AG09319 (cell line): ENCODE results near the gene CD320.
"Not testable (repeated sequence)": the region's sequence is repeated elsewhere in the genome, so short reads cannot be mapped to it uniquely, and the experiment has no call there.

Experiments
- DNase-seq: peaks from one replicate; pipeline ENCODE4 v3.0.0-alpha.2; 2010; ENCODE audit warnings: low read depth; ENCODE audit errors: extremely low read depth
- TF ChIP-seq, protein P1 (sequence below): IDR thresholded peaks from 2 replicates; pipeline ENCODE4 v1.5.1; 2011; ENCODE audit warnings: low read depth, mild to moderate bottlenecking, inconsistent platforms, low read length, moderate library complexity

The CD320 gene

GRCh38 chr19:8342684-8343482 lies 34.7 kb upstream of the CD320 start, which contains the start of gene KANK3:
Gene KANK3 (minus strand): TSS chr19:8343262. CDS start chr19:8337828, 5,434 bp downstream.
- peak; percentile 81 for DNase-seq
- TF ChIP-seq, protein P1, sequence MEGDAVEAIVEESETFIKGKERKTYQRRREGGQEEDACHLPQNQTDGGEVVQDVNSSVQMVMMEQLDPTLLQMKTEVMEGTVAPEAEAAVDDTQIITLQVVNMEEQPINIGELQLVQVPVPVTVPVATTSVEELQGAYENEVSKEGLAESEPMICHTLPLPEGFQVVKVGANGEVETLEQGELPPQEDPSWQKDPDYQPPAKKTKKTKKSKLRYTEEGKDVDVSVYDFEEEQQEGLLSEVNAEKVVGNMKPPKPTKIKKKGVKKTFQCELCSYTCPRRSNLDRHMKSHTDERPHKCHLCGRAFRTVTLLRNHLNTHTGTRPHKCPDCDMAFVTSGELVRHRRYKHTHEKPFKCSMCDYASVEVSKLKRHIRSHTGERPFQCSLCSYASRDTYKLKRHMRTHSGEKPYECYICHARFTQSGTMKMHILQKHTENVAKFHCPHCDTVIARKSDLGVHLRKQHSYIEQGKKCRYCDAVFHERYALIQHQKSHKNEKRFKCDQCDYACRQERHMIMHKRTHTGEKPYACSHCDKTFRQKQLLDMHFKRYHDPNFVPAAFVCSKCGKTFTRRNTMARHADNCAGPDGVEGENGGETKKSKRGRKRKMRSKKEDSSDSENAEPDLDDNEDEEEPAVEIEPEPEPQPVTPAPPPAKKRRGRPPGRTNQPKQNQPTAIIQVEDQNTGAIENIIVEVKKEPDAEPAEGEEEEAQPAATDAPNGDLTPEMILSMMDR = no peak

- TF ChIP-seq, protein P1 = no peak
- no peak for DNase-seq
Observed at GRCh38 chr19:8342316-8342683, 34.1 kb upstream of the CD320 start.

DNA sequence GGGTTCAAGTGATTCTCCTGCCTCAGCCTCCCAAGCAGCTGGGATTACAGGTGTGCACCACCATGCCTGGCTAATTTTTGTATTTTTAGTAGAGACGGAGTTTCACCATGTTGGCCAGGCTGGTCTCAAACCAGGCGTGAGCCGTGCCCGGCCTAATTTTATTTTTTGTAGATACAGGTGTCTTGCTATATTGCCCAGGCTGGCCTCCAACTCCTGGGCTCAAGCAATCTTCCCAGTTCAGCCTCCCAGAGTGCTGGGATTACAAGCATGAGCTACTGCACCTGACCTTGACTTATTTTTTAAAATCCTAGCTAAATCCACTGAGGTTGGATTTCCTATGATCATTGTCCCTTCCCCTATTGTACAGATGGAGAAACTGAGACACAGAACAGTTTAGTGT lies 33.3 kb upstream of the CD320 start:
- DNase-seq = not testable (repeated sequence)

GRCh38 chr19:8340341-8341096 lies 32.4 kb upstream of the CD320 start:
- DNase-seq = no peak
- TF ChIP-seq, protein P1 = no peak

DNA sequence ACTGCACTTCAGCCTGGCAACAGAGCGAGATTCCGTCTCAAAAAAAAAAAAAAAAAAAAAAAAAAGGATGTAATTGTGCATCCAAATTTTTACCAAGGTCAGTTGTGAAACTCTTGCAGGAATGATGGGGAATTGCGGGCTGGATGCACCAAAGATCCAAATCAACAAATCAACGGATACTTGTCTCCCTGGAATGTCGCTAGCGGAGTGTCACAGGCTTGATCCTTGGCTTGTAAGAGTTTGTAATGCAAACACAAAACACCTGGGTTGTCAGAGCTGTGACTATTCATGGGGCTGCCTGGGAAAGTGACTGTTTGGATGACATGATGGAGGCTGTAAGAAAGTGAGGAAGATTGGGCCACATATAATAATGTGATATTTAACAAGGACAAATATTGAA lies 30.7 kb upstream of the CD320 start:
- TF ChIP-seq, protein P1 = no peak
- DNase-seq = no peak

DNA sequence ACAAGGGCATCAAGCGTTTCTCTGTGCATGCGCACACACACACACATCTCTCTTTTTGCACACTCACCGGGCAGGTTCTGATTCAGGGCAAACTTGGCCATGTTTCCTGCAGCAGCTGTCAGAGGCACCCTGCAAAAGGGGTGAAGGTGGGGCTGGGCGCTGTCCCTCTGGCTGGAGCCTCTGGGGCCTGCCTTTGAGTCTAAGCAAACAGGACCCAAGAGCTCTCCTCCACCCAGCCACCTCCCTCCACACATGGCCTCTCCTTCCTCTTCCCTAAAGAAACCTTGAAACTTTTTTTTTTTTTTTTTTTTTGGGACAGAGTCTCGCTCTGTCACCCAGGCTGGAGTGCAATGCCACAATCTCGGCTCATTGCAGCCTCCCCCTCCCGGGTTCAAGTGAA lies 29.6 kb upstream of the CD320 start:
- TF ChIP-seq, protein P1 = no peak
- DNase-seq = no peak

DNA sequence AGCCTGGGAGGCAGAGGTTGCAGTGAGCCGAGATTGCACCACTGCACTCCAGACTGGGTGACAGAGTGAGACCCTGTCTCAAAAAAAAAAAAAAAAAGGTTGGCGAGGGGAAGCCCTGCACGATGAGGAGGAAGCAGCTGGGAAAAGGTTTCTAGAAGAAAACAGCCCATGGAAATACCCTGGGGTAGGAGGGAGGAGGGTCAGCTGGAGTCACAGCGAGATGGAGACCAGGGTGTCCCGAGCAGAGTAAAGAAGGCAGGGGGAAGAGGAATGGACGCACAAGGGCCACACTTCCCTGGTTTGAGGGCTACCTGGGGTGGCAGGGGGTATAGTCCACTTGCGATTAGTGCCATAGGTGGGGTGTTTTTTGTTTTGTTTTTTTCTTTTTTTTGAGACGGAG lies 28.5 kb upstream of the CD320 start:
- DNase-seq = no peak
- TF ChIP-seq, protein P1 = no peak
